ACC112 (cell line): ENCODE data around the gene TMEM255B.
A peak's percentile ranks its signal among the peaks of the same experiment; 100 is the strongest.
"Not testable (repeated sequence)": the region's sequence is repeated elsewhere in the genome, so short reads cannot be mapped to it uniquely, and the experiment has no call there.

Experiments
- H2AFZ ChIP-seq: fragments of 200-600 bp; sonication (generic); one replicate; pipeline ENCODE4 v1.6.0; 2017; ENCODE audit warnings: antibody characterized with exemption, low read length; ENCODE audit not compliant: unreplicated experiment
- H3K27ac ChIP-seq: fragments of 200-600 bp; sonication (generic); 2 replicates; pipeline ENCODE4 v1.5.1; 2014; ENCODE audit warnings: low read depth, mild to moderate bottlenecking, antibody characterized with exemption, low read length, moderate library complexity
- H3K27me3 ChIP-seq: fragments of 200-600 bp; sonication (generic); 2 replicates; pipeline ENCODE4 v1.6.1; 2014; ENCODE audit warnings: mild to moderate bottlenecking, antibody characterized with exemption, low read length, moderate library complexity, mixed read lengths; ENCODE audit not compliant: insufficient read depth
- H3K36me3 ChIP-seq: fragments of 200-600 bp; sonication (generic); 2 replicates; pipeline ENCODE4 v1.6.1; 2016; ENCODE audit warnings: mild to moderate bottlenecking, antibody characterized with exemption, low read length, moderate library complexity, mixed read lengths; ENCODE audit not compliant: insufficient read depth
- H3K4me1 ChIP-seq: fragments of 200-600 bp; sonication (generic); one replicate; pipeline ENCODE4 v1.6.1; 2016; ENCODE audit warnings: low read length, mixed read lengths; ENCODE audit not compliant: insufficient read depth, unreplicated experiment, control insufficient read depth
- H3K4me3 ChIP-seq: fragments of 200-600 bp; sonication (generic); 2 replicates; pipeline ENCODE4 v1.5.1; 2014; ENCODE audit warnings: mild to moderate bottlenecking, low read depth, low read length
- H3K79me2 ChIP-seq: fragments of 200-600 bp; sonication (generic); one replicate; pipeline ENCODE4 v1.6.0; 2016; ENCODE audit warnings: low read length; ENCODE audit not compliant: control insufficient read depth, unreplicated experiment, insufficient read depth

The TMEM255B gene

DNA sequence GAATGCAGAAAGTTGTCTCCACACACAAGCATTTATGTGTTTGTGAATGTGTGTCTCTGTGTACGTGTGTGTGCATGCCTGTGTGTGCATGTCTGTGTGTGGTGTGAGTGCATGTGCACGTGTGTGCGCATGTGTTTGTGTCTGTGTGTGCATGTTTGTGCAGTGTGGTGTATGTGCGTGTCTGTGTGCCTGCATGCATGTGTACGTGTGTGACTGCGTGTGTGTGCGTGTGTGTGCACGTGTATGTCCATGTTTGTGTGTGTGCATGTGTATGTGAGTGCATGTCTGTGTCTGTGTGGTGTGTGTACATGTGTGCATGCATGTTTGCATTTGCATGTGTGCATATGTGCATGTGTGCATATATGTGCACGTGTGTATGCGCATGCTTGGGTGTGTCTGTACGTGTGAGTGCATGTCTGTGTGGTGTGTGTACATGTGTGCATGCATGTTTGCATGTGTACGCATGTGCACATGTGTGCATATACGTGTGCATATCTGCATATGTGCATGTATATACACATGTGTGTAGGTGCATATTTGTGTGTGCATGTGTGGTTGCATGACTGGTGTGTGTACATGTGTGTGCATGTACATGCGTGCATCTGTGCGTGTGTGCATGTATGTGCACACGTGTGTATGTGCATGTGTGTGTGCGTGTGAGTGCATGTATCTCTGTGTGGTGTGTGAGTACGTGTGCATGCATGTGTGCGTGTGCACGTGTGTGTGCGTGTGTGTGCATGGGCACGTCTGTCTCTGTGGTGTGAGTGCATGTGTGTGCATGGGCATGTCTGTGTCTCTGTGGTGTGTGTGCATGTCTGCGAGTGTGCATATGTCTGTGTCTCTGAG is 8.2 kb upstream of the TMEM255B start:
- Histone ChIP-seq H3K27ac (no peak overlapping the region), H3K4me1 (no peaks in the 10 kb centered on the region), H3K79me2 (no peaks in the 10 kb centered on the region), H3K4me3 (no peak overlapping the region), H2AFZ (no peak overlapping the region), H3K36me3 (no peaks in the 10 kb centered on the region), H3K27me3 (no peaks in the 10 kb centered on the region)

DNA sequence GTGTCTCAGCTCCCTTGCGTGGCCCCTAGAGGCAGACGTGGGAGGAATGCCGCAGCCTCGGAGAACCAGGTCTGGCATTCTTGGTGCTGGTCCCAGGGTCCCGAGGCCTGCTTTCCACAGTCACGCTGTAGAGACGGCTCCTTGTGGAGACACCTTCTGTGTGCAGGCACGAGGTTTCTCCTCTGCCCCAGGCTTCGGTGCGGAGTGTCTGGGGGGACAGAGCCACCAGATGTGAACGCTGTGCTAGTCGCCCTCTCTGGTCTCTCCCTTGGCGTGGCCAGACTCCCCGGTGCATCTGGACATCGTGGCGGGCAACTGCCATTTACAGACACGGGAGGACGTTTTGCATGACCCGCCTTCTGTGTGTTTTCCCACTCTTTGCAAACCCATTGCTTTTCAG is 7.5 kb upstream of the TMEM255B start:
- no peaks in the 10 kb centered on the region for H3K27me3 ChIP-seq
- no peaks in the 10 kb centered on the region for H3K36me3 ChIP-seq
- no peaks in the 10 kb centered on the region for H3K79me2 ChIP-seq
- no peak overlapping the region for H3K4me3 ChIP-seq
- H2AFZ ChIP-seq, result no peak overlapping the region
- no peaks in the 10 kb centered on the region for H3K4me1 ChIP-seq
- no peak overlapping the region for H3K27ac ChIP-seq

DNA sequence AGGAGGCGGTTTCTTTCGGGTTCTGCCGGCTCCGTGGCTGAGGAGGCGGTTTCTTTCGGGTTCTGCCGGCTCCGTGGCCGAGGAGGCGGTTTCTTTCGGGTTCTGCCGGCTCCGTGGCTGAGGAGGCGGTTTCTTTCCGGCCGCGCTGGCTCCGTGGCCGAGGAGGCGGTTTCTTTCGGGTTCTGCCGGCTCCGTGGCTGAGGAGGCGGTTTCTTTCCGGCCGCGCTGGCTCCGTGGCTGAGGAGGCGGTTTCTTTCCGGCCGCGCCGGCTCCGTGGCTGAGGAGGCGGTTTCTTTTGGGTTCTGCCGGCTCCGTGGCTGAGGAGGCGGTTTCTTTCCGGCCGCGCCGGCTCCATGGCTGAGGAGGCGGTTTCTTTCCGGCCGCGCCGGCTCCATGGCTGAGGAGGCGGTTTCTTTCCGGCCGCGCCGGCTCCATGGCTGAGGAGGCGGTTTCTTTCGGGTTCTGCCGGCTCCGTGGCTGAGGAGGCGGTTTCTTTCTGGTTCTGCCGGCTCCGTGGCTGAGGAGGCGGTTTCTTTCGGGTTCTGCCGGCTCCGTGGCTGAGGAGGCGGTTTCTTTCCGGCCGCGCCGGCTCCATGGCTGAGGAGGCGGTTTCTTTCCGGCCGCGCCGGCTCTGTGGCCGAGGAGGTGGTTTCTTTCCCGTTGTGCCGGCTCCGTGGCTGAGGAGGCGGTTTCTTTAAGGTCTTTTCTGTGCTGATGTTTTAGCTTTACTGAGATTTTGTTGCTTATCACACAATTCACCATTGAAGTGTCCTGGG is 6.6 kb upstream of the TMEM255B start:
- H2AFZ ChIP-seq, result not testable (repeated sequence)

GRCh38 chr13:113753171-113753570 is 5.9 kb upstream of the TMEM255B start:
- no peaks in the 10 kb centered on the region for H3K4me1 ChIP-seq
- no peak overlapping the region for H2AFZ ChIP-seq
- no peaks in the 10 kb centered on the region for H3K79me2 ChIP-seq
- no peak overlapping the region for H3K4me3 ChIP-seq
- no peaks in the 10 kb centered on the region for H3K36me3 ChIP-seq
- H3K27me3 ChIP-seq, result no peaks in the 10 kb centered on the region
- no peak overlapping the region for H3K27ac ChIP-seq

More for the DNA sequence above, 6.6 kb upstream of the TMEM255B start:
- not testable (repeated sequence) for H3K79me2 ChIP-seq, H3K36me3 ChIP-seq, H3K4me1 ChIP-seq, H3K4me3 ChIP-seq, H3K27ac ChIP-seq, H3K27me3 ChIP-seq

DNA sequence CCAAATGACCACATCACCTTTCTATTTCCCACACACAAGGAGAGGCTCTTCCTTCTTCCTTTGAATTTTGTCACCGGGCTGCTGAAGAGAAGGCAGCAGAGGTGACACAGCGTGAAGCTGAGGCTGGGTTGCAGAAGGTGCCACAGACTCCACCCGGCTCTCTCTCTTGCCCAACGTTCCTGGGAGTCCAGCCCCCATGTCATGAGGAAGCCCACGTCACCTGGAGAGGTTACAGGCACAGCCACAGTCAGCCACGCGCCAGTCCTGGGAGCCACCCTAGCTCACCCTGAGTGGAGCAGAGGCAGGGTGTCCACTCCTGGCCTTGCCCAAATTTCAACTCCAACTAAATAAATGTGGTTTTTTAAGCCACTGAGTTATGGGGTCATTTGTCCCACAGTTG is 4.8 kb upstream of the TMEM255B start:
- H3K27me3 ChIP-seq, result no peaks in the 10 kb centered on the region
- no peaks in the 10 kb centered on the region for H3K4me1 ChIP-seq
- no peak overlapping the region for H2AFZ ChIP-seq
- H3K79me2 ChIP-seq, result no peaks in the 10 kb centered on the region
- H3K4me3 ChIP-seq, result no peak overlapping the region
- no peaks in the 10 kb centered on the region for H3K36me3 ChIP-seq
- no peak overlapping the region for H3K27ac ChIP-seq

DNA sequence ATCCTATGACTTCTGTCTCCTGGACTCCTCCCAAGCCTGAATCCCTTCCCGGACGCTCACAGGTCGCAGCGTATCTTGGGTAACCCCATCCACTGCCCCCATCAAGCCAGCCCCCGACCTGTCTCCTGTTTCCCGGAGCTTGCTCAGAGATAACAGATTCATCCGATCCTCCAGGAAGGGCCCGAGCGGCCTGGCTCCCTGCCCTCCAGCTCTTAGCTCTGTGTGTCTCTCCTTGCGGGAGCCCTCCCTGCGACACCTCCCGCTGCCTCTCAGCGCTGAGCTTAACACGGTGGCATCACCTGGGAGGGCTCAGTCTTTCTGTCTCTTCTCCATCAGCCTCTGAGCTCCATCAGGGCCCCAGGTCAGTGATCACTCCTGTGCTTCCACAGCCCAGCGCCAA is 4.3 kb upstream of the TMEM255B start:
- no peaks in the 10 kb centered on the region for H3K27me3 ChIP-seq
- no peaks in the 10 kb centered on the region for H3K4me1 ChIP-seq
- H3K79me2 ChIP-seq, result no peaks in the 10 kb centered on the region
- H3K36me3 ChIP-seq, result no peaks in the 10 kb centered on the region
- no peak overlapping the region for H3K27ac ChIP-seq
- no peak overlapping the region for H3K4me3 ChIP-seq
- no peak overlapping the region for H2AFZ ChIP-seq

- no peak overlapping the region for H2AFZ ChIP-seq
- H3K27me3 ChIP-seq, result peaks cover 12% of the 10 kb centered on the region; the same call in 1 of the 2 replicates
- H3K36me3 ChIP-seq, result no peaks in the 10 kb centered on the region
- H3K4me3 ChIP-seq, result no peak overlapping the region
- no peak overlapping the region for H3K27ac ChIP-seq
- no peaks in the 10 kb centered on the region for H3K4me1 ChIP-seq
- H3K79me2 ChIP-seq, result no peaks in the 10 kb centered on the region
Observed at GRCh38 chr13:113756441-113757097, 2.5 kb upstream of the TMEM255B start.

- Histone ChIP-seq H3K4me1 (no peaks in the 10 kb centered on the region), H3K4me3 (peak overlapping the region; percentile 82), H2AFZ (peak overlapping the region; percentile 57), H3K79me2 (no peaks in the 10 kb centered on the region), H3K27ac (no peak overlapping the region), H3K36me3 (no peaks in the 10 kb centered on the region), H3K27me3 (peaks cover 14% of the 10 kb centered on the region; the same call in 1 of the 2 replicates)
Observed at GRCh38 chr13:113759525-113760137, 605 bp downstream of the TMEM255B start.

GRCh38 chr13:113761136-113761535 is 2.1 kb downstream of the TMEM255B start:
- peaks cover 14% of the 10 kb centered on the region; the same call in 1 of the 2 replicates for H3K27me3 ChIP-seq
- H3K36me3 ChIP-seq, result no peaks in the 10 kb centered on the region
- H3K4me1 ChIP-seq, result no peaks in the 10 kb centered on the region
- no peak overlapping the region for H2AFZ ChIP-seq
- no peaks in the 10 kb centered on the region for H3K79me2 ChIP-seq
- H3K27ac ChIP-seq, result no peak overlapping the region
- no peak overlapping the region for H3K4me3 ChIP-seq

- H3K27ac ChIP-seq, result no peak overlapping the region
- peaks cover 14% of the 10 kb centered on the region; the same call in 1 of the 2 replicates for H3K27me3 ChIP-seq
- H2AFZ ChIP-seq, result no peak overlapping the region
- H3K4me3 ChIP-seq, result no peak overlapping the region
- H3K79me2 ChIP-seq, result no peaks in the 10 kb centered on the region
- no peaks in the 10 kb centered on the region for H3K36me3 ChIP-seq
- no peaks in the 10 kb centered on the region for H3K4me1 ChIP-seq
Observed at GRCh38 chr13:113762075-113762474, 3.0 kb downstream of the TMEM255B start.
